ENCODE results near the gene LACRT. TPM values are rescaled to one million over a fixed set of nuclear protein-coding genes. Genes with fewer than 3 reads are reported as not detected.

LACRT gene
- polyA plus RNA-seq, 1 of the 3 experiments (the other 2 are of a cell fraction): not detected

GRCh38 chr12:54683398-54683797 is 48.7 kb upstream of the LACRT start (continued):
- TF ChIP-seq USF1 (IDR thresholded peaks at IDR 0.05; ENCODE audit: borderline replicate concordance, low read depth) (no peak), RXRA (IDR thresholded peaks at IDR 0.05; ENCODE audit: borderline replicate concordance, low read depth) (no peak)

GRCh38 chr12:54682674-54683073 is 48.0 kb upstream of the LACRT start:
- Histone ChIP-seq H3K4me2 (no peak overlapping the region), H3K9ac (no peak overlapping the region), H3K4me1 (ENCODE audit: control insufficient read depth in 1 of 2, insufficient read depth in 2 of 2, low read depth in 1 of 2, low read length in 1 of 2) (no peaks in the 10 kb centered on the region), H2AFZ (ENCODE audit: low read depth) (no peak overlapping the region), H3K9me3 (no peaks in the 10 kb centered on the region), H3K4me3 (ENCODE audit: low read depth in 2 of 2, low read length in 1 of 2) (no peak overlapping the region), H3K27ac (ENCODE audit: low read depth in 2 of 2, low read length in 1 of 2) (no peak overlapping the region), H3K36me3 (replicated peaks in 1 of 2; ENCODE audit: control insufficient read depth in 1 of 2, insufficient read depth in 2 of 2, low read length in 1 of 2) (no peaks in the 10 kb centered on the region), H4K20me1 (ENCODE audit: insufficient read depth) (no peaks in the 10 kb centered on the region), H3K9me2 (no peaks in the 10 kb centered on the region), H3K27me3 (ENCODE audit: insufficient read depth) (peaks cover 8% of the 10 kb centered on the region; the same call in 1 of the 2 replicates), H3K79me2 (ENCODE audit: insufficient read depth) (no peaks in the 10 kb centered on the region), H3F3A (replicated peaks; ENCODE audit: insufficient read depth) (no peaks in the 10 kb centered on the region)
- POLR2A ChIA-PET: no interaction called here
- TF ChIP-seq IRF3 (IDR thresholded peaks at IDR 0.05; ENCODE audit: low read depth, low read length): no peak
- DNase-seq: no peak
- WGBS (ENCODE audit: low lambda C conversion rate): 0% methylated on average over 1 of the region's 1 CpG
- CTCF ChIA-PET: no interaction called here

- Histone ChIP-seq H3K27ac (ENCODE audit: low read depth in 2 of 2, low read length in 1 of 2) (no peak overlapping the region), H3K9me2 (no peaks in the 10 kb centered on the region), H3K4me1 (ENCODE audit: control insufficient read depth in 1 of 2, insufficient read depth in 2 of 2, low read depth in 1 of 2, low read length in 1 of 2) (no peaks in the 10 kb centered on the region), H3K36me3 (replicated peaks in 1 of 2; ENCODE audit: control insufficient read depth in 1 of 2, insufficient read depth in 2 of 2, low read length in 1 of 2) (no peaks in the 10 kb centered on the region), H3K27me3 (ENCODE audit: insufficient read depth) (peaks cover 8% of the 10 kb centered on the region; the same call in 1 of the 2 replicates), H4K20me1 (ENCODE audit: insufficient read depth) (no peaks in the 10 kb centered on the region), H2AFZ (ENCODE audit: low read depth) (no peak overlapping the region), H3K4me3 (ENCODE audit: low read depth in 2 of 2, low read length in 1 of 2) (no peak overlapping the region), H3K9me3 (no peaks in the 10 kb centered on the region), H3K9ac (no peak overlapping the region), H3K4me2 (no peak overlapping the region), H3K79me2 (ENCODE audit: insufficient read depth) (no peaks in the 10 kb centered on the region), H3F3A (replicated peaks; ENCODE audit: insufficient read depth) (no peaks in the 10 kb centered on the region)
- TF ChIP-seq GATA2 (CRISPR knock-in tag; IDR thresholded peaks at IDR 0.05): no peak
- peak; percentile 46 for TF ChIP-seq CTCF (IDR thresholded peaks at IDR 0.05)
- POLR2A ChIA-PET: no interaction called here
- WGBS (ENCODE audit: low lambda C conversion rate): 2% methylated on average over 3 of the region's 3 CpGs
- DNase-seq: peak; percentile 10
- CTCF ChIA-PET: interaction anchor here (1.0 to 1.1 kb wide), 2 partner anchors 21 kb away, joined by 3 to 4 read pairs; no protein-coding TSS in a partner anchor
Observed at GRCh38 chr12:54680374-54680773, 45.7 kb upstream of the LACRT start.

All from SK-N-SH (cell line).